ENCODE measurements around the gene HPS1.

Gene HPS1

DNA sequence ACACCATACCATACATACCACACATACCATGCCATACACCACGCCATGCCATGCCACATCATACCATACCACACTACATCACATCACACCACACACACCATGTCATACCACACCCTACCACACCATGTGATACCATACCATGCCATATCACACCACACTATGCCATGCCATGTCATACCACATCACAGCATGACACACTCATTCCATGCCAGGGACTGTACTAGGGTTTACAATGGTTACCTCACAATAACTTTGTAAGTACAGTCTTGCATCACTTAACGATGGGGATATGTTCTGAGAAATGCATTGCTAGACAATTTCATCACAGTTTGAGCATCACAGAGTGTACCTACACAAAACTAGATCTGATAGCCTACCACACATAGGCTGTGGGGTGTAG lies 46.3 kb downstream of the HPS1 start:
- H2AFZ ChIP-seq (ENCODE audit: low read depth, low read length, severe bottlenecking) = no peak overlapping the region
- H3K27ac ChIP-seq (ENCODE audit: low read depth, low read length) = no peak overlapping the region
- H3K27me3 ChIP-seq (ENCODE audit: low read length) = no peaks in the 10 kb centered on the region
- TF ChIP-seq, protein P1, sequence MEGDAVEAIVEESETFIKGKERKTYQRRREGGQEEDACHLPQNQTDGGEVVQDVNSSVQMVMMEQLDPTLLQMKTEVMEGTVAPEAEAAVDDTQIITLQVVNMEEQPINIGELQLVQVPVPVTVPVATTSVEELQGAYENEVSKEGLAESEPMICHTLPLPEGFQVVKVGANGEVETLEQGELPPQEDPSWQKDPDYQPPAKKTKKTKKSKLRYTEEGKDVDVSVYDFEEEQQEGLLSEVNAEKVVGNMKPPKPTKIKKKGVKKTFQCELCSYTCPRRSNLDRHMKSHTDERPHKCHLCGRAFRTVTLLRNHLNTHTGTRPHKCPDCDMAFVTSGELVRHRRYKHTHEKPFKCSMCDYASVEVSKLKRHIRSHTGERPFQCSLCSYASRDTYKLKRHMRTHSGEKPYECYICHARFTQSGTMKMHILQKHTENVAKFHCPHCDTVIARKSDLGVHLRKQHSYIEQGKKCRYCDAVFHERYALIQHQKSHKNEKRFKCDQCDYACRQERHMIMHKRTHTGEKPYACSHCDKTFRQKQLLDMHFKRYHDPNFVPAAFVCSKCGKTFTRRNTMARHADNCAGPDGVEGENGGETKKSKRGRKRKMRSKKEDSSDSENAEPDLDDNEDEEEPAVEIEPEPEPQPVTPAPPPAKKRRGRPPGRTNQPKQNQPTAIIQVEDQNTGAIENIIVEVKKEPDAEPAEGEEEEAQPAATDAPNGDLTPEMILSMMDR (IDR thresholded peaks at IDR 0.05; ENCODE audit: insufficient read depth, low read length, poor library complexity, severe bottlenecking) = no peak
- TF ChIP-seq EZH2phosphoT487 (conservative IDR thresholded peaks at IDR 0.05; ENCODE audit: low read length) = no peak
- no peaks in the 10 kb centered on the region for H4K20me1 ChIP-seq (ENCODE audit: low read depth, low read length)
- no peaks in the 10 kb centered on the region for H3K9me3 ChIP-seq (ENCODE audit: insufficient read depth, low read length)
- H3K9me2 ChIP-seq (replicated peaks; ENCODE audit: insufficient read depth, low read length) = no peaks in the 10 kb centered on the region
- H3F3A ChIP-seq (ENCODE audit: insufficient read depth) = no peaks in the 10 kb centered on the region
- H3K4me2 ChIP-seq (ENCODE audit: low read depth, low read length, poor library complexity, severe bottlenecking) = no peak overlapping the region
- no peak overlapping the region for H3K9ac ChIP-seq (ENCODE audit: low read length)
- no peaks in the 10 kb centered on the region for H3K79me2 ChIP-seq (ENCODE audit: insufficient read depth, low read length)
- H3K4me3 ChIP-seq (ENCODE audit: insufficient read depth, low read length, poor library complexity, severe bottlenecking) = no peak overlapping the region
- H3K36me3 ChIP-seq (ENCODE audit: low read length) = no peaks in the 10 kb centered on the region

DNA sequence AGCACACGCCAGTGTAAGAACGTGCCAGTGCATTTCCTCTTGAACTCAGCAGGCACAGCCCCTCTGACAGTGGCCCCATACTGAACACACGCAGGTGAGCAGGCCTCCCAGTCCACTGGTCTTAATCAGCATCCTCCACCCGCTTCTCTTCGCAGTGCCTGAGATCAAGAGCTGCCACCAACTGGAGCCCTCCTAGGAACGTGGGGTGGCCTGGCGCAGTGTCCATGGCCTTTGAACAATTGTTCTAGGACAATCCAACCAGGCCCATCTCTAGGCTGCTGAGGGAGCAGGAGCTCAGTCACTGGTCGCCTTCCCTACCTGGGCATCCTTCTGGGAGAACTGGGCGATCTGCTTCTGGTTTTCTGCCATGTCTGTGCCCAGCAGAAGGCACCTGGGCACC lies 47.0 kb downstream of the HPS1 start:
- Histone ChIP-seq H3K27ac (ENCODE audit: low read depth, low read length) (no peak overlapping the region), H3K4me2 (ENCODE audit: low read depth, low read length, poor library complexity, severe bottlenecking) (no peak overlapping the region), H3K9ac (ENCODE audit: low read length) (no peak overlapping the region), H3K27me3 (ENCODE audit: low read length) (no peaks in the 10 kb centered on the region), H4K20me1 (ENCODE audit: low read depth, low read length) (no peaks in the 10 kb centered on the region), H3K9me3 (ENCODE audit: insufficient read depth, low read length) (no peaks in the 10 kb centered on the region), H3K79me2 (ENCODE audit: insufficient read depth, low read length) (no peaks in the 10 kb centered on the region), H3K4me3 (ENCODE audit: insufficient read depth, low read length, poor library complexity, severe bottlenecking) (no peak overlapping the region), H3F3A (ENCODE audit: insufficient read depth) (no peaks in the 10 kb centered on the region), H3K36me3 (ENCODE audit: low read length) (no peaks in the 10 kb centered on the region), H3K9me2 (replicated peaks; ENCODE audit: insufficient read depth, low read length) (no peaks in the 10 kb centered on the region), H2AFZ (ENCODE audit: low read depth, low read length, severe bottlenecking) (no peak overlapping the region)
- no peak for TF ChIP-seq EZH2phosphoT487 (conservative IDR thresholded peaks at IDR 0.05; ENCODE audit: low read length)
- TF ChIP-seq, protein P1 (IDR thresholded peaks at IDR 0.05; ENCODE audit: insufficient read depth, low read length, poor library complexity, severe bottlenecking) = no peak

DNA sequence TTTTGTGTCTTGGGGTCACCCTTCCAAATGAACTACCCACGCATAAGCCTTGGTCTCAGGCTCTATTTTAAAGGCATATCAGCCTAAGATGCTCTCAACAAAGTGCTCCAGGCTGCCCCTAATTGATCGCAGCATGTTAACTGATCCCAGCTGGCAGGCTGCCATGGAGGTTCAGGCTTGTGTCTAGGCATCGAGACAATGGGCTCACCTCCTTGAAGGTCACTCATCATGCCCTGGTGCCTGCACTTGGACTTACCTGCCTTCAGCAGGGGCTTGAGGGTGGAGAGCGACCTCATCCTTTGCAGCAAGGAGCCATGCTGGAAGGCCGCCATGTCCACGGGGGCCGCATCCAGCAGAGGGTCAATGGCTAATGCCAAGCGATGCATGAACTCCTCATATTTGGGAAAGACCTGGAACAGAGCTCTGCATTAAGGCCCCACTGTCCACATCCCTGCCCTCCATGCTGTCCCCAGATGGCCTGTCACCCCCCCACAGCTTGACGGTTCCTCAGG lies 49.6 kb downstream of the HPS1 start:
- Histone ChIP-seq H3K27me3 (ENCODE audit: low read length) (no peaks in the 10 kb centered on the region), H3K9me3 (ENCODE audit: insufficient read depth, low read length) (no peaks in the 10 kb centered on the region), H3K4me3 (ENCODE audit: insufficient read depth, low read length, poor library complexity, severe bottlenecking) (no peak overlapping the region), H2AFZ (ENCODE audit: low read depth, low read length, severe bottlenecking) (no peak overlapping the region), H4K20me1 (ENCODE audit: low read depth, low read length) (no peaks in the 10 kb centered on the region), H3K27ac (ENCODE audit: low read depth, low read length) (no peak overlapping the region), H3K9ac (ENCODE audit: low read length) (no peak overlapping the region), H3F3A (ENCODE audit: insufficient read depth) (no peaks in the 10 kb centered on the region), H3K9me2 (replicated peaks; ENCODE audit: insufficient read depth, low read length) (no peaks in the 10 kb centered on the region), H3K4me2 (ENCODE audit: low read depth, low read length, poor library complexity, severe bottlenecking) (no peak overlapping the region), H3K36me3 (ENCODE audit: low read length) (no peaks in the 10 kb centered on the region), H3K79me2 (ENCODE audit: insufficient read depth, low read length) (no peaks in the 10 kb centered on the region)
- no peak for TF ChIP-seq EZH2phosphoT487 (conservative IDR thresholded peaks at IDR 0.05; ENCODE audit: low read length)
- TF ChIP-seq, protein P1 (IDR thresholded peaks at IDR 0.05; ENCODE audit: insufficient read depth, low read length, poor library complexity, severe bottlenecking) = no peak

Data from SU-DHL-6 (cell line).